ENCODE data around the gene RPAP2.
"Not testable (repeated sequence)": the region's sequence is repeated elsewhere in the genome, so short reads cannot be mapped to it uniquely, and the experiment has no call there.

RPAP2 gene

DNA sequence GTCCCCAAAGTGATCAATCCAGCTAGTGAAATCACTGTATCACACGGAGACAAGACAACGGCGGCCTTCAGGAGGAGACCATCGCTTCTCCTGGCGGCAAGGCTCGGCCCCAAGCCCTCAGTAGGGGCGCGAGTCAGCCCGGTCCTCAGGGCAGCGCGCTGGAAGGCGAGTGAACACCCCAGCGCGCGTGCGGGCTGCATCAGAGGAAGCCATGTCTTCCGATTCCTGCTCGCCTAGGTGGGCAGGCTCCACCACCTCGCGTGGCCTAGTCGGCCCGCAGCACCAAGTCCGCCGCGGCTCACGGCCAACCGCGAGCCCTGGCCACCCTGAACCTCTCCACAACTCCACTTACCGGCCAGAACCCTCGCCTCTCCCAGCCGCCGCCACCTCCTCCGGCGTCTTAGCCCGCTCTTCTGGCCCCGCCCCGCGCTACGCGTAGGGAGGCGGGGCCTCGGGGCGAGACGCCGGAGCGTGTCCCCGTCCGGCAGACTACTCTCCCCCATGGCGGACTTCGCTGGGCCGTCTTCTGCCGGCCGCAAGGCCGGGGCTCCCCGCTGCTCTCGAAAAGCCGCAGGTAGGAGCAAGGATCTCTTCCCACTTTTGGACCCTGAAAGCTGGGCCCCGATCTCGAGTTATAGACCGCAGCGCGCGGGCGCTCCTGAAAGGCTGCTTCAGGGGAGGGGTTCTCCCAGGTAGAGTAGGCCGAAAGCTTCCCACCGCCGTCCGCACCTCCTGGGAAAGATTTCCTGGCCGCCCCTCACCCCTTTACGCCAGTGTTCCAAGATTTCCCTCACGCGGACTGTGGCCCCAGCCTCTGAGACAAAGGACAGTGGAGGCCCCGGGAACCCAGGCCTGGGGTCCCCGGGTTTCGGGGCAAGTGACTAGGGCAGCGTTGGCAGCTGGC lies at the start of gene RPAP2, which contains the start of gene GLMN:
Gene RPAP2 (plus strand): TSS at position 487 of the 904 bp plus-strand sequence. CDS start 15 bp downstream, at position 502.
Gene GLMN (minus strand): TSS at position 415 of the 904 bp plus-strand sequence. CDS start 988 bp downstream, outside the sequence.
- no peaks in the 10 kb centered on the region for H3K27me3 Mint-ChIP-seq (ENCODE audit: low read depth)
- peaks cover 37% of the 10 kb centered on the region for H3K4me1 Mint-ChIP-seq (ENCODE audit: low read depth)
- H3K27ac Mint-ChIP-seq, result peak within 1 kb of the TSS; percentile 97
- H3K36me3 Mint-ChIP-seq (ENCODE audit: low read depth), result peaks cover 34% of the 10 kb centered on the region
- no peaks in the 10 kb centered on the region for H3K9me3 Mint-ChIP-seq
- H3K4me3 Mint-ChIP-seq, result peak within 1 kb of the TSS; percentile 95

DNA sequence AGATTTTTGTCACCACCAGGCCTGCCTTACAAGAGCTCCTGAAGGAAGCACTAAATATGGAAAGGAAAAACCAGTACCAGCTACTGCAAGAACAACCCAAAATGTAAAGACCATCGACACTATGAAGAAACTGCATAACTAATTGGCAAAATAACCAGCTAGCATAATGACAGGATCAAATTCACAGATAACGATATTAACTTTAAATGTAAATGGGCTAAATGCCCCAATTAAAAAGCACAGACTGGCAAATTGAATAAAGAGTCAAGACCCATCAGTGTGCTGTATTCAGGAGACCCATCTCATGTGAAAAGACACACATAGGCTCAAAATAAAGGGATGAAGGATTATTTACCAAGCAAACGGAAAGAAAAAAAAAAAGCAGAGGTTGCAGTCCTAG lies 44.1 kb upstream of the RPAP2 start:
- not testable (repeated sequence) for H3K4me3 Mint-ChIP-seq; H3K27ac Mint-ChIP-seq; H3K27me3 Mint-ChIP-seq (ENCODE audit: low read depth); H3K4me1 Mint-ChIP-seq (ENCODE audit: low read depth)
- Mint-ChIP-seq H3K36me3 (ENCODE audit: low read depth) (peaks cover 64% of the 10 kb centered on the region), H3K9me3 (peaks cover 16% of the 10 kb centered on the region)

DNA sequence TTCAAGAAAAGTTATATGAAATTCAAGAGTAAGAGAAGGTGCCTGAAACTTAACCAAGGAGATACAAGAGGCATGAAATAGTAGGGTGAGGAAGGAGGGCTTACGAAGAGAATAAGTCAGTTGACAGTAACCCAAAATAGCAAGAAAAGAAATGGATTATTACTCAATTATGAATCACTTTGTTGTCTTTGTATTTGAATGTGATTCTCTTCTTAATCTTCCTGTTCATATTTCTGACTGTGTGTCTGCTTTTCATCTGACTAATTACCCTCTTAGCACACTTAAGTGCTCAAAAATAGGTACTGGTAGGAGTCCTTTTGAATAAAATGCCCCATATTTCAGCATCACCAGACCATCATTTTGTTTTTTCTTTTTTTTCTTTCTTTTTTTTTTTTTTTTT lies 39.5 kb upstream of the RPAP2 start:
- peaks cover 10% of the 10 kb centered on the region for H3K9me3 Mint-ChIP-seq
- peaks cover 64% of the 10 kb centered on the region for H3K36me3 Mint-ChIP-seq (ENCODE audit: low read depth)
- peaks cover 1% of the 10 kb centered on the region for H3K4me1 Mint-ChIP-seq (ENCODE audit: low read depth)
- no peaks in the 10 kb centered on the region for H3K27me3 Mint-ChIP-seq (ENCODE audit: low read depth)
- H3K27ac Mint-ChIP-seq, result no peak overlapping the region
- no peak overlapping the region for H3K4me3 Mint-ChIP-seq

DNA sequence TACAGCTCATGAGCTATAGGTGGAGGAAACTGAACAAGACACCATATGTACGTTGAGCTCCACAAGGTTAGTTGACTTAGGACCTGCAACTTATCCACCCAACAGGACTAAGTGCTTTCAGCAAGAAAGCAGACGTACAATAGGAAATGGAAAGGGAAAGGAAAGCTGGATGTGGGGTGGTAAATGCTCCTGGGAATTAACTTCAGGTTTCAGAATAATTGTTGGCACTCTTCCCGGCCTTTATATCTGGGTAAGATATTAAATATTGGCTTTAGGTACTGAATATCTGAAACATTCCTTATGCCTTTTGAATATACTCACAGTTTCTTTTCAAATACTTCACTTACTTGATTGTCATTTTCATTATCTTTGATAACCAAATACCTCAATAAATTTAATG lies 36.3 kb upstream of the RPAP2 start:
- Mint-ChIP-seq H3K4me3 (no peak overlapping the region), H3K27me3 (ENCODE audit: low read depth) (no peaks in the 10 kb centered on the region)

DNA sequence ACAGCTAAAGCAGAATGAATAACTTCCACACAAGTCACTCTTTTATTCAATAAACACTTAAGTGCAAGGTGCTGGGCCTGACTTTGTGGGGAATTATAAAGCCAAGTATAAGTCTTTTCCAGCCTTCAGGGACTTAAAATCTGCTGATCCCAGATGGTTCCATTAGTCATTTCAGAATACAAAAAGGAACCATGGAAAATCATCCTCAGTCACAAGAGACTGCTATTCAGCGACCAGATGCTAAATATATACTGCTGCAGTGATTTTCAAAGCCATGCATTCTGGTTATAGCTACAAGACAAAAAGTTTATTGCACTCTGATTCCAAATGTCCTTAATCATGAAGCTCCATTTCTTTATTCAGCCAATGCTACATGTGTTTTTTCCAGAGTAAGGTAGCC lies 25.8 kb upstream of the RPAP2 start:
- Mint-ChIP-seq H3K4me3 (no peak overlapping the region), H3K4me1 (ENCODE audit: low read depth) (peaks cover 6% of the 10 kb centered on the region), H3K9me3 (no peaks in the 10 kb centered on the region), H3K27me3 (ENCODE audit: low read depth) (no peaks in the 10 kb centered on the region), H3K27ac (no peak overlapping the region), H3K36me3 (ENCODE audit: low read depth) (peaks cover 35% of the 10 kb centered on the region)

More for the DNA sequence above, 36.3 kb upstream of the RPAP2 start:
- H3K4me1 Mint-ChIP-seq (ENCODE audit: low read depth), result no peaks in the 10 kb centered on the region
- no peaks in the 10 kb centered on the region for H3K9me3 Mint-ChIP-seq
- H3K27ac Mint-ChIP-seq, result no peak overlapping the region
- H3K36me3 Mint-ChIP-seq (ENCODE audit: low read depth), result peaks cover 38% of the 10 kb centered on the region

DNA sequence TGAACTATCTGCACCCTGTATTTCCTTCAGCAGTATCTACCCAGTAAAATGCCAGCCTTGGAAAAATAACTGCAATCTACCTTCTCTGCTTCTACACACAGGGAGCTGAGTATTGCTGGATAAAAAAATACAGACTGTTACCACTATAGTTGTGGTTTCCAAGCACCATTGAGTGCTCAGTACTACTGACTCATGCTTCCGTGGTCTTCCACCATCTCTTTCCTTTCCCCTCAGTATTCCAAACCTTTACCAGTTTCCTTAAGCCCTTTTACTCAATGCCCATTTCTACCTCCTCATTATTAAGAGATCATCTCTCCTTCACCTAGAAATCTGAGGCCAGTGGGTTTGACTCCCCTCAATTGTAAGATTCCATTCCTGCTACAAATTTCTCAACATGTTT lies 23.9 kb upstream of the RPAP2 start:
- peaks cover 36% of the 10 kb centered on the region for H3K36me3 Mint-ChIP-seq (ENCODE audit: low read depth)
- H3K9me3 Mint-ChIP-seq, result no peaks in the 10 kb centered on the region
- H3K27me3 Mint-ChIP-seq (ENCODE audit: low read depth), result no peaks in the 10 kb centered on the region
- no peak overlapping the region for H3K27ac Mint-ChIP-seq
- H3K4me3 Mint-ChIP-seq, result no peak overlapping the region
- H3K4me1 Mint-ChIP-seq (ENCODE audit: low read depth), result peaks cover 6% of the 10 kb centered on the region

DNA sequence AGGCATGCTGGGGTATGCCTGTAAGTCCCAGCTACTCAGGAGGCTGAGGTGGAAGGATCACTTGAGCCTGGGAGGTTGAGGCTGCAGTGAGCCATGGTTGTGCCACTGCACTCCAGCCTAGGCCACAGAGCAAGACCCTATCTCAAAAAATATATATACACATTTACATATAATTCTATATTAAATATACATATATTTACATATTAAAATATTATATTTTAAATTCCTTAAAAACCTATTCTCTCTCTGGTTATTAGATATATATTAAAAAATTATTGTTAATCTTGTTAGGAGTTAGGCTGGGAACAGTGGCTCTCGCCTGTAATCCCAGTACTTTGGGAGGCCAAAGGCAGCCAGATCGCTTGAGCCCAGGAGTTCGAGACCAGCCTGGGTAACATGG lies 22.8 kb upstream of the RPAP2 start:
- H3K4me1 Mint-ChIP-seq (ENCODE audit: low read depth), result peaks cover 11% of the 10 kb centered on the region
- H3K36me3 Mint-ChIP-seq (ENCODE audit: low read depth), result peaks cover 44% of the 10 kb centered on the region
- no peaks in the 10 kb centered on the region for H3K9me3 Mint-ChIP-seq
- no peak overlapping the region for H3K27ac Mint-ChIP-seq
- no peaks in the 10 kb centered on the region for H3K27me3 Mint-ChIP-seq (ENCODE audit: low read depth)
- no peak overlapping the region for H3K4me3 Mint-ChIP-seq

DNA sequence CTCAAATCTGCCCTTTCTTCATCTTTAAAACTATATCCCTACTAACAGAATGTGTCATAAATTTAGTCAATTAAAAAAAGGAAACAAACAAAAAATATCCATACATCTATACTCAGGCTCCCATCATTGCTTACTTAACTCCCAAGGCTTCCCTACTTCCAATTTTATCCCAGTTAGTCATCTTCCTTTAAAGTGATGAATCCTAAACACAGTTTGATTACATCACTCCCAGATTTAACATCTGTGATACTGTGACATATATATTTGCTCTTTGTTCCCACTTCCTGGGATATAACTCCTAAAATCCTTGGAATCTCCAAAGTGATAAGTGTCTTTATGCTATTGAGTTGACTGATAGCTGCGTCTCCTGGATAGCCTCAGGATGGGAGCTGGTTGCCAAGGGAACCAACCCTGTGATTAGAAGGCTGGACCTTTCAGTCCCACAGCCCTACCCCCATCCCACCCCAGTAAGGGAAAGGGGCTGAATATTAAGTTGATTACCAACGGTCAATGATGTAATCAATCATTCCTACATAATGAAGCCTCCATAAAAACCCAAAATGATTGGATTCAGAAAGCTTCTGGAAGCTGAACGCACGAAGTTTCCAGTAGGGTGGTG lies 21.6 kb upstream of the RPAP2 start:
- H3K9me3 Mint-ChIP-seq, result no peaks in the 10 kb centered on the region
- peaks cover 52% of the 10 kb centered on the region for H3K36me3 Mint-ChIP-seq (ENCODE audit: low read depth)
- H3K27me3 Mint-ChIP-seq (ENCODE audit: low read depth), result no peaks in the 10 kb centered on the region
- H3K27ac Mint-ChIP-seq, result no peak overlapping the region
- H3K4me3 Mint-ChIP-seq, result no peak overlapping the region
- peaks cover 16% of the 10 kb centered on the region for H3K4me1 Mint-ChIP-seq (ENCODE audit: low read depth)

DNA sequence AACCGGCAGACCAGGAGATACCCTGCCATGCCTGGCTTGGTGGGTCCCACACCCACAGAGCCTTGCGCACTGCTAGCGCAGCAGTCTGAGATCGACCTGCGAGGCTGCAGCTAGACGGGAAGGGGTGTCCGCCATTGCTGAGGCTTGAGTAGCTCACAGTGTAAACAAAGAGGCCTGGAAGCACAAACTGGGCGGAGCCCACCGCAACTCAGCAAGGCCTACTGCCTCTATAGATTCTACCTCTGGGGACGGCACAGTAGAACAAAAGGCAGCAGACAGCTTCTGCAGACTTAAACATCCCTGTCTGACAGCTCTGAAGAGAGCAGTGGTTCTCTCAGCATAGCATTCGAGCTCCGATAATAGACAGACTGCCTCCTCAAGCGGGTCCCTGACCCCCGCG lies 19.1 kb upstream of the RPAP2 start:
- H3K27ac Mint-ChIP-seq; H3K9me3 Mint-ChIP-seq; H3K4me3 Mint-ChIP-seq; H3K27me3 Mint-ChIP-seq (ENCODE audit: low read depth): not testable (repeated sequence)
- Mint-ChIP-seq H3K36me3 (ENCODE audit: low read depth) (peaks cover 66% of the 10 kb centered on the region), H3K4me1 (ENCODE audit: low read depth) (peaks cover 17% of the 10 kb centered on the region)

DNA sequence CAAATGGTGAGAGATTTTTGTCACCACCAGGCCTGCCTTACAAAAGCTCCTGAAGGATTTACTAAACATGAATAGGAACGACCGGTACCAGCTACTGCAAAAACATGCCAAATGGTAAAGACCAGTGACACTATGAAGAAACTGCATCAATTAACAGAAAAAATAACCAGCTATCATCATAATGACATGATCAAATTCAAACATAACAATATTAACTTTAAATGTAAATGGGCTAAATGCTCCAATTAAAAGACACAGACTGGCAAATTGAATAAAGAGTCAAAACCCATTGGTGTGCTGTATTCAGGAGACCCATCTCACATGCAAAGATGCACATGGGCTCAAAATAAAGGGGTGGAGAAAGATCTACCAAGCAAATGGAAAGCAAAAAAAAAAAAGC lies 17.4 kb upstream of the RPAP2 start:
- peaks cover 14% of the 10 kb centered on the region for H3K4me1 Mint-ChIP-seq (ENCODE audit: low read depth)
- peaks cover 73% of the 10 kb centered on the region for H3K36me3 Mint-ChIP-seq (ENCODE audit: low read depth)
- not testable (repeated sequence) for H3K27ac Mint-ChIP-seq; H3K4me3 Mint-ChIP-seq; H3K27me3 Mint-ChIP-seq (ENCODE audit: low read depth); H3K9me3 Mint-ChIP-seq

DNA sequence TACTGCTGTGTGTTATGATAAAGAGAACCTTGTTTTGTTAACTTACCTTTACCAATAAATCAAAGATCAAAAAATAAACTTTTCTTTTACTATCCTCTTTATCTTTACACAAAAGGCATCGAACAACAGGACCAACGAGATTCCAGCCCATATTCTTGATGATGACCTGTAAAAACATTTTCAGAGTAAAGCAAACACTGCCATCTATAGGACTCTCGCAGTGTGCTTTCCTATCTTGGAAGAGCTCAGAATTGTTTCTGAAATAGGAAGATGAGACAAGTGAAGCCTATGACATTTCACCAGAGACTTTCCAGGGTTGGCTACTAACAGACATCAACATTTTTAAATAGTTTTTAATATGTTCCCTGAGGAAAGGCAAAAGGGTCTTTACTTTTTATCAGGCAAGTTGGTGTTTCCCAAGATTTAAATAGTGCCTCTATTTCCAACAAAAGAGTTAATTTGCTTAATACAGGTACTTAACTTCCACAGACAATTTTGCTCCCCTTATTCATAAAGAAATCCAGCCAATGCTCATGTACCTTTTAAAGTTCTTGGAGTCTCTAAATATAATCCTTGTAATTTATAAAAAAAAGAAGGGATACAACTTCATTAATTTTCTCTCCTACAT lies 7.4 kb upstream of the RPAP2 start:
- no peaks in the 10 kb centered on the region for H3K9me3 Mint-ChIP-seq
- peaks cover 21% of the 10 kb centered on the region for H3K4me1 Mint-ChIP-seq (ENCODE audit: low read depth)
- H3K4me3 Mint-ChIP-seq, result no peak overlapping the region
- H3K27me3 Mint-ChIP-seq (ENCODE audit: low read depth), result no peaks in the 10 kb centered on the region
- peaks cover 39% of the 10 kb centered on the region for H3K36me3 Mint-ChIP-seq (ENCODE audit: low read depth)
- H3K27ac Mint-ChIP-seq, result no peak overlapping the region

DNA sequence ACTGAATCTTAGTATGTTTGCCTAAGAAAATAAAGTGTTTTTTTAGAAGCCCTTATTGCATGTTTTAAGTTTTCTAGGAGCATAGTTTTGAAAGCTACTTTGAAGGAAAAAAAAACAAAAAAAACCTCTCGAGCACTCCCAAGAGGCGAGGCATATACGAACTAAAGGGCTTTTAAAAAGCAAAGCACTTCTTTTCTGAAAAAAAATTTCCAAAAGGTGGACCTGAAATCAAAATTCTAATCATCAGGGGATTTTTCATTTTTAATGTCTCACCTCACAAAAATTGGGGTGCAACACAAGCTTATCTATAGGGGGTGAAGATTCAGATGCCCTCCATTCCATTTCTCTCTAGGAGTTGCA lies 666 bp upstream of the RPAP2 start:
- H3K9me3 Mint-ChIP-seq, result no peaks in the 10 kb centered on the region
- H3K4me1 Mint-ChIP-seq (ENCODE audit: low read depth), result peaks cover 39% of the 10 kb centered on the region
- peaks cover 36% of the 10 kb centered on the region for H3K36me3 Mint-ChIP-seq (ENCODE audit: low read depth)
- H3K4me3 Mint-ChIP-seq, result peak overlapping the region; percentile 95
- no peaks in the 10 kb centered on the region for H3K27me3 Mint-ChIP-seq (ENCODE audit: low read depth)
- H3K27ac Mint-ChIP-seq, result peak overlapping the region; percentile 97

DNA sequence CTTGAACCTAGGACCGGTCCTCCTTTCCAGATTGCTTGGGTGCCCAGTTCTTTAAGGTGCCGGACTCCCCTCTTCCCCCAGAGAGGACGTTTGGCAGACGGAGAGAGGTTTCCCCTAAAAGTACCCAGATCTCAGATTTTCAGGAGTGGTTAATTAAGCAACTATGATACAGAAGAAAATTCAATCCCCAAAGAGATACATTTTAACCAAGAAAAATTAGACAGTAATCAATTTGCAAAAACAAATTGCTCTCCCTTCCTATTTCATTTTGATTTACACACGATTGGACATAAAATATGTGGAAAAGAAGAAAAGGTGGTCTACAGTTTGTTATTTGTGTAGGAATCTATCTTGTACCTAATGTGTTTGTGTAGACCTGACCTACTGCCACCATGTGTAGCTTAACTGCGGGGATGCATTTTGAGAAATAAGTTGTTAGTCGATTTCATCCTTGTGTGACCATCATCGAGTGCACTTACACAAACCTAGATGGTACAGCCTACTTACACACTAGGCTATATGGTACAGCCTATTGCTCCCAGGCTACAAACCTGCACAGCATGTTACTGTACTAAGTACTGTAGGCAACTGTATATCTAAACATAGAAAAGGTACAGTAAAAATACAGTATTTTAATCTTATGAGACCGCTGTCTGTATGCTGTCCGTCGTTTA lies 755 bp downstream of the RPAP2 start:
- Mint-ChIP-seq H3K27ac (peak overlapping the region; percentile 97), H3K9me3 (no peaks in the 10 kb centered on the region), H3K27me3 (ENCODE audit: low read depth) (no peaks in the 10 kb centered on the region), H3K4me3 (peak overlapping the region; percentile 95), H3K4me1 (ENCODE audit: low read depth) (peaks cover 39% of the 10 kb centered on the region), H3K36me3 (ENCODE audit: low read depth) (peaks cover 37% of the 10 kb centered on the region)

DNA sequence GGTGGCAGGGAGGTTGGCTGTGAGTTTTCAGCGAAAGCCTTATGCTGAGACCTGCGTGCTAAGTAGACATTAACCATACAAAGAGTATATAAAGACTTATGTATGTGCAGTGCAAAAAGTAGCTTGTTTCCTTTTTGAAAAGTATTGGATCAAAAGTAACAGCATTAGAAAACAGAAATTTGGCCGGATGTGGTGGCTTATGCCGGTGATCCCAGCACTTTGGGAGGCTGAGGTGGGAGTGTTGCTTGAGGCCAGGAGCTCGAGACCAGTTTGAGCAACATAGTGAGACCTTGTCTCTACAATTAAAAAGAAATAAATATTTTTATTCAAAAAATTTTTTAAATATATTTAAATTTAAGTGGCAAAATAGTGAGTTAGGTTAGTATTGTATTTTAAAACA lies 2.2 kb downstream of the RPAP2 start:
- Mint-ChIP-seq H3K4me3 (no peak overlapping the region), H3K36me3 (ENCODE audit: low read depth) (peaks cover 37% of the 10 kb centered on the region), H3K4me1 (ENCODE audit: low read depth) (peaks cover 33% of the 10 kb centered on the region), H3K27ac (no peak overlapping the region), H3K9me3 (no peaks in the 10 kb centered on the region), H3K27me3 (ENCODE audit: low read depth) (no peaks in the 10 kb centered on the region)

Measured in T-helper 1 cell treated with Interleukin-12 subunit alpha and Interleukin-12 subunit beta and Interleukin-4 antibody, amounts not matched to agents 30 μg/mL and 1 μg/mL, for 36 hours (primary cell).